Measurements from ENCODE around the gene RPS27. TPM values are rescaled to one million over a fixed set of nuclear protein-coding genes. Genes with fewer than 3 reads are reported as not detected.

The RPS27 gene
- total RNA-seq, 4 donors from 2014 or later = 688 to 4,009 (median 2,458) TPM

GRCh38 chr1:153957744-153958110 is 32.8 kb upstream of the RPS27 start:
- H3K4me1 ChIP-seq = peaks cover 33 to 79% (median 42%) of the 10 kb centered on the region in 3 donors
- H3K9me3 ChIP-seq = no peaks in the 10 kb centered on the region
- H3K4me3 ChIP-seq = peak overlapping the region; percentile 89 to 98 (median 92)
- WGBS, 2 donors = 0% methylated on average over 8 to 13 of the region's 13 CpGs
- intact Hi-C loops (cut with DNase I) = no loop called here
- peaks cover 17 to 50% (median 23%) of the 10 kb centered on the region in 3 donors for H3K36me3 ChIP-seq
- no peak for DNase-seq
- TF ChIP-seq CTCF (IDR thresholded peaks at IDR 0.05) (no peak), POLR2A (IDR thresholded peaks at IDR 0.05) (no peak)
- H3K27me3 ChIP-seq = no peaks in the 10 kb centered on the region
- peak overlapping the region; percentile 95 to 97 (median 96) for H3K27ac ChIP-seq

GRCh38 chr1:153958111-153958960 is 32.2 kb upstream of the RPS27 start, which contains the start of gene CRTC2:
TSS of gene CRTC2 (minus strand) at chr1:153958612. CDS start at chr1:153958497, 115 bp downstream.
- 1% methylated on average over 24 to 34 of the region's 75 CpGs for WGBS, 2 donors
- peaks cover 35 to 81% (median 42%) of the 10 kb centered on the region in 3 donors for H3K4me1 ChIP-seq
- intact Hi-C loops (cut with DNase I) = no loop called here

GRCh38 chr1:153958961-153959260 is 31.7 kb upstream of the RPS27 start:
- intact Hi-C loops (cut with DNase I) = no loop called here
- no peak for TF ChIP-seq POLR2A (IDR thresholded peaks at IDR 0.05)
- Histone ChIP-seq H3K36me3 (peaks cover 9 to 38% (median 12%) of the 10 kb centered on the region in 3 donors), H3K27ac (peak overlapping the region; percentile 95 to 97 (median 96)), H3K9me3 (no peaks in the 10 kb centered on the region), H3K4me3 (peak overlapping the region in 3 of 4 donors; percentile 89 to 93 (median 92)), H3K27me3 (no peaks in the 10 kb centered on the region), H3K4me1 (peaks cover 35 to 79% (median 42%) of the 10 kb centered on the region in 3 donors)
- DNase-seq = no peak
- 15 to 21% methylated on average over 4 of the region's 4 CpGs for WGBS, 2 donors

More at GRCh38 chr1:153958111-153958960, 32.2 kb upstream of the RPS27 start, which contains the start of gene CRTC2:
- H3K27ac ChIP-seq = peak within 1 kb of the TSS; percentile 95 to 97 (median 96)
- no peaks in the 10 kb centered on the region for H3K27me3 ChIP-seq
- no peaks in the 10 kb centered on the region for H3K9me3 ChIP-seq
- TF ChIP-seq CTCF (IDR thresholded peaks at IDR 0.05) = peak in 1 of 6 experiments; percentile 16
- peak in 3 of 4 donors; percentile 58 to 85 (median 59) for TF ChIP-seq POLR2A (IDR thresholded peaks at IDR 0.05)
- peak within 1 kb of the TSS; percentile 89 to 98 (median 92) for H3K4me3 ChIP-seq
- DNase-seq = peak; percentile 95
- peaks cover 11 to 44% (median 18%) of the 10 kb centered on the region in 3 donors for H3K36me3 ChIP-seq

- WGBS, 2 donors = 66 to 72% methylated on average over 3 of the region's 3 CpGs
- intact Hi-C loops (cut with DNase I) = no loop called here
- TF ChIP-seq POLR2A (IDR thresholded peaks at IDR 0.05) = no peak
- no peak for TF ChIP-seq CTCF (IDR thresholded peaks at IDR 0.05)
- no peak for DNase-seq
- Histone ChIP-seq H3K4me1 (peaks cover 35 to 79% (median 47%) of the 10 kb centered on the region in 3 donors), H3K27me3 (no peaks in the 10 kb centered on the region), H3K36me3 (peaks cover 8 to 33% (median 9%) of the 10 kb centered on the region in 3 donors), H3K9me3 (no peaks in the 10 kb centered on the region), H3K4me3 (no peak overlapping the region), H3K27ac (peak overlapping the region; percentile 24 to 97 (median 96))
Measured at GRCh38 chr1:153959454-153959853, 31.1 kb upstream of the RPS27 start.

GRCh38 chr1:153960206-153960605 is 30.4 kb upstream of the RPS27 start:
- WGBS, 2 donors = 40% methylated on average over 1 of the region's 11 CpGs; no CpG with 5 or more reads in 1 of the 2 donors
- Histone ChIP-seq H3K27me3 (no peaks in the 10 kb centered on the region), H3K36me3 (peaks cover 8 to 26% (median 9%) of the 10 kb centered on the region in 3 donors), H3K9me3 (no peaks in the 10 kb centered on the region), H3K4me1 (peaks cover 35 to 85% (median 50%) of the 10 kb centered on the region in 3 donors), H3K4me3 (no peak overlapping the region), H3K27ac (peak overlapping the region in 3 of 4 donors; percentile 24 to 96 (median 95))
- DNase-seq = no peak
- no peak for TF ChIP-seq CTCF (IDR thresholded peaks at IDR 0.05)
- intact Hi-C loops (cut with DNase I) = no loop called here

All from esophagus squamous epithelium (tissue), 5 donors.